ENCODE results near the gene GPATCH2.

DNA sequence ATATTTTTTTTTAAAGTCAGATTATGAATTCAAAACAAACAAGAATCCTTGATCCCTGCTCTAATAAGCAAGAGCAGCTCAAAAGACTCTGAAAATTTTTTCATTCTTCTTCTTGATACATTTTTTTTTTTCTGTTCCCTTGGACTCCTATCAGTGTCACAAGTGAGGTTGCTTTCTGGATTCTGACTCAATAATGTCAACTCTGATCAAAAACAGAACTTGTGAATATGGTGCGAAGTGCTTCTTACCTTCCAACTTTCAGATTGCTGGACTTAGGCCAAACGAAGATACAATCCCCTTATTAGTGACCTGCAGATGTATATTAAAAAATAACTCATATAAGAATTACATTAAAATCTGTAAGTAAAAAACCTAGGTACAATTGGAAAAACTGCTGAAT is 136.1 kb downstream of the GPATCH2 start:
- TF ChIP-seq EP300 (IDR thresholded peaks at IDR 0.05; ENCODE audit: borderline replicate concordance in 1 of 2, low read depth in 1 of 2, low read length in 1 of 2) (no peak), GABPA (IDR thresholded peaks at IDR 0.05; ENCODE audit: low read depth) (no peak), FOXJ3 (CRISPR knock-in tag; IDR thresholded peaks at IDR 0.05) (no peak), POLR2AphosphoS5 (IDR thresholded peaks at IDR 0.05; ENCODE audit: low read depth, low read length) (no peak), ELF1 (IDR thresholded peaks at IDR 0.05) (no peak), MAX (IDR thresholded peaks at IDR 0.05; ENCODE audit: low read depth) (no peak), EZH2phosphoT487 (IDR thresholded peaks at IDR 0.05; ENCODE audit: borderline replicate concordance, low read depth) (no peak), REST (IDR thresholded peaks at IDR 0.05; ENCODE audit: low read depth, low read length) (no peak), TCF12 (IDR thresholded peaks at IDR 0.05) (no peak), RAD21 (IDR thresholded peaks at IDR 0.05; ENCODE audit: low read length) (no peak), TAF1 (IDR thresholded peaks at IDR 0.05; ENCODE audit: borderline replicate concordance, low read depth, low read length) (no peak)
- TF ChIP-seq, protein P1, sequence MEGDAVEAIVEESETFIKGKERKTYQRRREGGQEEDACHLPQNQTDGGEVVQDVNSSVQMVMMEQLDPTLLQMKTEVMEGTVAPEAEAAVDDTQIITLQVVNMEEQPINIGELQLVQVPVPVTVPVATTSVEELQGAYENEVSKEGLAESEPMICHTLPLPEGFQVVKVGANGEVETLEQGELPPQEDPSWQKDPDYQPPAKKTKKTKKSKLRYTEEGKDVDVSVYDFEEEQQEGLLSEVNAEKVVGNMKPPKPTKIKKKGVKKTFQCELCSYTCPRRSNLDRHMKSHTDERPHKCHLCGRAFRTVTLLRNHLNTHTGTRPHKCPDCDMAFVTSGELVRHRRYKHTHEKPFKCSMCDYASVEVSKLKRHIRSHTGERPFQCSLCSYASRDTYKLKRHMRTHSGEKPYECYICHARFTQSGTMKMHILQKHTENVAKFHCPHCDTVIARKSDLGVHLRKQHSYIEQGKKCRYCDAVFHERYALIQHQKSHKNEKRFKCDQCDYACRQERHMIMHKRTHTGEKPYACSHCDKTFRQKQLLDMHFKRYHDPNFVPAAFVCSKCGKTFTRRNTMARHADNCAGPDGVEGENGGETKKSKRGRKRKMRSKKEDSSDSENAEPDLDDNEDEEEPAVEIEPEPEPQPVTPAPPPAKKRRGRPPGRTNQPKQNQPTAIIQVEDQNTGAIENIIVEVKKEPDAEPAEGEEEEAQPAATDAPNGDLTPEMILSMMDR (IDR thresholded peaks at IDR 0.05): no peak
- TF ChIP-seq, protein P2, sequence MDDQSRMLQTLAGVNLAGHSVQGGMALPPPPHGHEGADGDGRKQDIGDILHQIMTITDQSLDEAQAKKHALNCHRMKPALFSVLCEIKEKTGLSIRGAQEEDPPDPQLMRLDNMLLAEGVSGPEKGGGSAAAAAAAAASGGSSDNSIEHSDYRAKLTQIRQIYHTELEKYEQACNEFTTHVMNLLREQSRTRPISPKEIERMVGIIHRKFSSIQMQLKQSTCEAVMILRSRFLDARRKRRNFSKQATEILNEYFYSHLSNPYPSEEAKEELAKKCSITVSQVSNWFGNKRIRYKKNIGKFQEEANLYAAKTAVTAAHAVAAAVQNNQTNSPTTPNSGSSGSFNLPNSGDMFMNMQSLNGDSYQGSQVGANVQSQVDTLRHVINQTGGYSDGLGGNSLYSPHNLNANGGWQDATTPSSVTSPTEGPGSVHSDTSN (IDR thresholded peaks at IDR 0.05): no peak
